ENCODE results near the gene DENND4A. TPM values are rescaled to one million over a fixed set of nuclear protein-coding genes. Genes with fewer than 3 reads are reported as not detected.

The DENND4A gene
- total and polyA plus RNA-seq, 4 donors: 7.0 to 52.8 (median 17.4) TPM

GRCh38 chr15:65791335-65792137, 557 bp downstream of the DENND4A start:
- WGBS, 2 donors: 1 to 2% methylated on average over 55 to 69 of the region's 69 CpGs
- ATAC-seq (ENCODE audit: insufficient read depth, low FRiP score) (peak; percentile 7), DNase-seq (peak; percentile 71 to 75 (median 74))
- peak overlapping the region; percentile 77 for H3K4me3 ChIP-seq
- no peaks in the 10 kb centered on the region for H3K9me3 ChIP-seq (ENCODE audit: control insufficient read depth in 4 of 4, insufficient read depth in 3 of 4, low read length in 3 of 4)
- peaks cover 0 to 20% (median 5%) of the 10 kb centered on the region in 5 donors for H3K4me1 ChIP-seq (ENCODE audit: control insufficient read depth in 5 of 5, insufficient read depth in 5 of 5, low read length in 5 of 5)
- peak overlapping the region; percentile 85 to 98 for H3K27ac ChIP-seq (ENCODE audit: low read depth in 1 of 2, low read length in 1 of 2)
- peak overlapping the region; percentile 85 to 93 for H3K9ac ChIP-seq (ENCODE audit: insufficient read depth in 1 of 2, low read length in 2 of 2)
- no peaks in the 10 kb centered on the region for H3K36me3 ChIP-seq (ENCODE audit: control insufficient read depth in 4 of 4, insufficient read depth in 4 of 4, low read length in 4 of 4)
- no peak for TF ChIP-seq CTCF (IDR thresholded peaks at IDR 0.05; ENCODE audit: control extremely low read depth, extremely low read depth)
- no peaks in the 10 kb centered on the region for H3K27me3 ChIP-seq (ENCODE audit: control insufficient read depth in 3 of 3, insufficient read depth in 3 of 3, low read length in 2 of 3)

GRCh38 chr15:65790694-65791334, 1.3 kb downstream of the DENND4A start:
- Histone ChIP-seq H3K27me3 (ENCODE audit: control insufficient read depth in 3 of 3, insufficient read depth in 3 of 3, low read length in 2 of 3) (no peaks in the 10 kb centered on the region), H3K9ac (ENCODE audit: insufficient read depth in 1 of 2, low read length in 2 of 2) (peak overlapping the region; percentile 85 to 93), H3K36me3 (ENCODE audit: control insufficient read depth in 4 of 4, insufficient read depth in 4 of 4, low read length in 4 of 4) (no peaks in the 10 kb centered on the region), H3K27ac (ENCODE audit: low read depth in 1 of 2, low read length in 1 of 2) (peak overlapping the region; percentile 65 to 85), H3K9me3 (ENCODE audit: control insufficient read depth in 4 of 4, insufficient read depth in 3 of 4, low read length in 3 of 4) (no peaks in the 10 kb centered on the region), H3K4me1 (ENCODE audit: control insufficient read depth in 5 of 5, insufficient read depth in 5 of 5, low read length in 5 of 5) (peaks cover 0 to 20% (median 5%) of the 10 kb centered on the region in 5 donors), H3K4me3 (peak overlapping the region; percentile 77)
- DNase-seq (peak; percentile 16 to 80 (median 77)), ATAC-seq (ENCODE audit: insufficient read depth, low FRiP score) (no peak)
- 1 to 2% methylated on average over 14 of the region's 14 CpGs for WGBS, 2 donors
- TF ChIP-seq CTCF (IDR thresholded peaks at IDR 0.05; ENCODE audit: control extremely low read depth, extremely low read depth): no peak

- peak overlapping the region in 1 of 2 donors; percentile 28 for H3K9ac ChIP-seq (ENCODE audit: insufficient read depth in 1 of 2, low read length in 2 of 2)
- WGBS, 2 donors: 81 to 88% methylated on average over 10 of the region's 10 CpGs
- peaks cover 0 to 3% (median 0%) of the 10 kb centered on the region in 4 donors for H3K36me3 ChIP-seq (ENCODE audit: control insufficient read depth in 4 of 4, insufficient read depth in 4 of 4, low read length in 4 of 4)
- no peak for DNase-seq
- H3K9me3 ChIP-seq (ENCODE audit: control insufficient read depth in 4 of 4, insufficient read depth in 3 of 4, low read length in 3 of 4): no peaks in the 10 kb centered on the region
- H3K4me1 ChIP-seq (ENCODE audit: control insufficient read depth in 5 of 5, insufficient read depth in 5 of 5, low read length in 5 of 5): peaks cover 0 to 20% (median 5%) of the 10 kb centered on the region in 5 donors
- no peak overlapping the region for H3K4me3 ChIP-seq
- no peaks in the 10 kb centered on the region for H3K27me3 ChIP-seq (ENCODE audit: control insufficient read depth in 3 of 3, insufficient read depth in 3 of 3, low read length in 2 of 3)
- no peak for ATAC-seq (ENCODE audit: insufficient read depth, low FRiP score)
- TF ChIP-seq CTCF (IDR thresholded peaks at IDR 0.05; ENCODE audit: control extremely low read depth, extremely low read depth): no peak
- H3K27ac ChIP-seq (ENCODE audit: low read depth in 1 of 2, low read length in 1 of 2): no peak overlapping the region
Observed at GRCh38 chr15:65789759-65790425, 2.2 kb downstream of the DENND4A start.

All from lung (tissue), 12 donors.